ENCODE results near the gene DHDH. TPM values are rescaled to one million over a fixed set of nuclear protein-coding genes. Genes with fewer than 3 reads are reported as not detected.

Gene DHDH
- total and polyA plus RNA-seq, 11 donors: 0.15 to 0.49 TPM; not detected in 9

DNA sequence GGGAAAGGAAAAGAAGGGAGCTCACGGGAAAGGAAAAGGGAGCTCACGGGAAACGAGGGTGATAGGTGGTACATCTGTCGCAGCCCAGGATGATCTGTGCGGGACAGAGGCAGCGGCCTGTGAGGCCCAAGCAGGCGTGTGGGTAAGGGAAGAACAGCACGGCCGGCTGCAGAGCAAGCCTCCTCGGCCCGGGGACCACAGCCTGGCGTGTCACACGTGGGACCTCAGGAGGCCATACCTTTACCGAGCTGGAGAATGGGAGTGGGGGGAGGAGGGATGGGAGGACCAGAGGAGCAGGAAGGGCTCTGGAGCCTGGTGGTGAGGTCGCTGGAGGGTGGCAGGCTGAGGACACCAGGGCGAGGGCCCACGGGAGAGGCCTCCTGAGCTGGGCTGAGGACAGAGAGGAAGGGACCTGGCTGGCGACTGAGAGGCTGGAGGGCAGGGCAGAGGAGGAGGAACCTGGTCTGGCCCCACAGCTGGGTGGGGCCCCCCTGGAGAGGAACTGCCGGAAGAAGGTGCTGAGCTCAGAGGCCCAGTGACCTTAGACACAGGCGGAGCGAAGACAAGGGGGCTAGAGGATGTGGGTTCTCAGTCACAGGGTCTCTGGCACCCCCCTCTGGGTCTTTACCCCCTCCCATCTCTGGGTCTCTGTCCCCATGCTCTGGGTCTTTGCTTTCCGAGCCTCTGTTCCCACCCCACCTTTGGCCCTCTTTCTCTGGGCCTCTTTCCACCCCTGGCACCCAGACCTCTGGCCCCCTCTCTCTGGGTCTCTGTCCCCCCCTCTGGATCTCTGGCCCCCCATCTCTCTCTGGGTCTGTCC lies 28.7 kb downstream of the DHDH start:
- Histone ChIP-seq H3K4me3 (peak overlapping the region in 1 of 12 donors; percentile 15), H3K36me3 (peaks cover 0 to 24% (median 13%) of the 10 kb centered on the region in 9 donors), H3K4me1 (peaks cover 10 to 50% (median 31%) of the 10 kb centered on the region in 12 donors), H3K9me3 (no peaks in the 10 kb centered on the region), H3K27ac (peak overlapping the region in 11 of 12 donors; percentile 5 to 97 (median 71)), H3K27me3 (no peaks in the 10 kb centered on the region)
- peak; percentile 63 to 80 (median 68) for DNase-seq
- peak in 2 of 4 donors; percentile 14 to 17 for ATAC-seq
- TF ChIP-seq, protein P1, sequence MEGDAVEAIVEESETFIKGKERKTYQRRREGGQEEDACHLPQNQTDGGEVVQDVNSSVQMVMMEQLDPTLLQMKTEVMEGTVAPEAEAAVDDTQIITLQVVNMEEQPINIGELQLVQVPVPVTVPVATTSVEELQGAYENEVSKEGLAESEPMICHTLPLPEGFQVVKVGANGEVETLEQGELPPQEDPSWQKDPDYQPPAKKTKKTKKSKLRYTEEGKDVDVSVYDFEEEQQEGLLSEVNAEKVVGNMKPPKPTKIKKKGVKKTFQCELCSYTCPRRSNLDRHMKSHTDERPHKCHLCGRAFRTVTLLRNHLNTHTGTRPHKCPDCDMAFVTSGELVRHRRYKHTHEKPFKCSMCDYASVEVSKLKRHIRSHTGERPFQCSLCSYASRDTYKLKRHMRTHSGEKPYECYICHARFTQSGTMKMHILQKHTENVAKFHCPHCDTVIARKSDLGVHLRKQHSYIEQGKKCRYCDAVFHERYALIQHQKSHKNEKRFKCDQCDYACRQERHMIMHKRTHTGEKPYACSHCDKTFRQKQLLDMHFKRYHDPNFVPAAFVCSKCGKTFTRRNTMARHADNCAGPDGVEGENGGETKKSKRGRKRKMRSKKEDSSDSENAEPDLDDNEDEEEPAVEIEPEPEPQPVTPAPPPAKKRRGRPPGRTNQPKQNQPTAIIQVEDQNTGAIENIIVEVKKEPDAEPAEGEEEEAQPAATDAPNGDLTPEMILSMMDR (IDR thresholded peaks at IDR 0.05): no peak
- peak in 1 of 2 donors; percentile 54 for TF ChIP-seq POLR2A (IDR thresholded peaks at IDR 0.05)
- WGBS, 4 donors: 61 to 66% (median 62%) methylated on average over 22 of the region's 22 CpGs
- intact Hi-C loops (cut with DNase I): loop anchor here in 3 of 10 donors (5.0 to 10.0 kb wide), 4 partner anchors 55 to 317 kb away; partner anchors contain the start of genes NUCB1 (in 2 of the 3), CA11 (in 1 of the 3) and PPP1R15A (in 1 of the 3)

DNA sequence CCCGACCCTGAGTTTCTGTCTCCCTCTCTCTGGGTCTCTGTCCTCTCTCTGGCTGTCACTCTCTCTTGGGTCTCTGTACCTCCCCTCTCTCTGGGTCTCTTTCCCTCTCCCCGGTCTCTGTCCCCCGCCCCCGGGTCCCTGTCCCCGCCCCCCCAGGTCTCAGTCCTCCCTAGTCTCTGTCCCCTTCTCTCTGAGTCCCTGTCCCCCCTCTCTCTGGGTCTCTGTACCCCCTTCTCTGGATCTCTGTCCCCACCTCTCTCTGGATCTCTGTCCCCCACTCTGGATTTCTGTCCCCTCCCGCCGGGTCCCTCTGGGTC lies 29.3 kb downstream of the DHDH start:
- Histone ChIP-seq H3K9me3 (no peaks in the 10 kb centered on the region), H3K36me3 (peaks cover 0 to 24% (median 15%) of the 10 kb centered on the region in 9 donors), H3K27me3 (no peaks in the 10 kb centered on the region), H3K4me3 (peak overlapping the region in 1 of 12 donors; percentile 15), H3K4me1 (peaks cover 10 to 52% (median 36%) of the 10 kb centered on the region in 12 donors), H3K27ac (peak overlapping the region in 10 of 12 donors; percentile 42 to 97 (median 81))
- DNase-seq (no peak), ATAC-seq (no peak)
- no peak for TF ChIP-seq POLR2A (IDR thresholded peaks at IDR 0.05)
- TF ChIP-seq, protein P1 (IDR thresholded peaks at IDR 0.05): no peak
- intact Hi-C loops (cut with DNase I): loop anchor here in 3 of 10 donors (5.0 to 10.0 kb wide), 4 partner anchors 56 to 318 kb away; partner anchors contain the start of genes NUCB1 (in 2 of the 3), CA11 (in 1 of the 3) and PPP1R15A (in 1 of the 3)
- 70 to 75% (median 73%) methylated on average over 7 of the region's 7 CpGs for WGBS, 4 donors

DNA sequence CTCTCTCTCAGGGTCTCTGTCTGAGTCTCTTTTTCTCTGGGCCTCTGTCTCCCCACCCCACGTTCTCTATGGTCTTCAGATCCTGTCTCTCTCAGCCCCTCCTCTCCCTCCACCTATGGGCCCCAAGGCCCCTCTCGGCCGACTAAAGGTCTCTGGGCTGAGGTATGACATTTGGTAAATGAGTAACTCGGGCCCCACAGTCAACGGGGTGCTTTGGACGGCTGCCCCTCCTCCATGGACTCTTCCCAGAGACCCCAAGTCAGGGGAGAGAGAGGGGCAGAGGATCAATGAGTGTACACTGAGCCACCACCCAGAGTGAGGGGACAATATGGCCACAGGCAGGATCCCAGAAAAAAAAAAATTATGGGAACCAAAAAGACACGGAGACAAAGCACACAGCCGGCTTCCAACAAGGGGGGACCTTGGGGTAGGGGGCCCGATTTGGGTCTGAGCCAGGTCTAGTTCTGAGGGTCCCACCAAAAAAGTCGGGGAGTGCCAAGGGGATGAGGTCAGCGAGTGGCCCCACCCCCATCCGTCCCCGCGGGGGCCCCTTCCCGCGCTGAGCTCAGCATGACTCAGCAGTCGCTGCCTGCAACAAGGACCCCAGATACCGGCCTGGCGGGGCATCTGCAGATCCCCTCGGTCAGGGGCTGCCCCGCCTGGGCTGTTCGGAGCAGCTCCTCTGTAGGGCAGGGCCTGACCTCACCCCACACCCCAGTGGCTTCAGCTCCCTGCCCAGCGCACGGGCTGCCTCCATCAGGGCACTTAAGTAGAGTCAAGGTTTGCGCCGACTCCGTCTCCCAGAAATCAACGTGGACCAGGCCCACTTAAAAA lies 30.1 kb downstream of the DHDH start:
- peaks cover 10 to 60% (median 42%) of the 10 kb centered on the region in 12 donors for H3K4me1 ChIP-seq
- no peaks in the 10 kb centered on the region for H3K27me3 ChIP-seq
- peak in 3 of 4 donors; percentile 5 to 30 (median 27) for ATAC-seq
- H3K36me3 ChIP-seq: peaks cover 0 to 27% (median 19%) of the 10 kb centered on the region in 9 donors
- H3K9me3 ChIP-seq: no peaks in the 10 kb centered on the region
- H3K27ac ChIP-seq: peak overlapping the region; percentile 73 to 97 (median 93)
- peak overlapping the region in 10 of 12 donors; percentile 76 to 99 (median 88) for H3K4me3 ChIP-seq
- intact Hi-C loops (cut with DNase I): loop anchor here in 8 of 10 donors (2.0 to 10.0 kb wide), 6 partner anchors 56 to 319 kb away; partner anchors contain the start of genes PPP1R15A (in 5 of the 8), NUCB1 (in 2 of the 8) and CA11 (in 1 of the 8)
- peak; percentile 82 to 90 (median 84) for DNase-seq
- WGBS, 4 donors: 16 to 29% (median 20%) methylated on average over 21 to 28 of the region's 28 CpGs
- TF ChIP-seq, protein P1 (IDR thresholded peaks at IDR 0.05): no peak
- peak in 1 of 2 donors; percentile 43 for TF ChIP-seq POLR2A (IDR thresholded peaks at IDR 0.05)

All from heart left ventricle (tissue), 16 donors.